NCI-H446 treated with DMSO at 0.1 percent for 48 hours (cell line): ENCODE measurements around the gene CASTOR2.
"Not testable (repeated sequence)": the region's sequence is repeated elsewhere in the genome, so short reads cannot be mapped to it uniquely, and the experiment has no call there.

Experiments
- DNase-seq: peaks from one replicate; lab custom pipeline; 2025; lab: John Stamatoyannopoulos, UW

The CASTOR2 gene

GRCh38 chr7:74964511-74965119 is at the start of gene CASTOR2:
TSS of gene CASTOR2 (plus strand) at chr7:74964705. CDS start at chr7:74964986, 281 bp downstream.
- DNase-seq = peak; percentile 4

- not testable (repeated sequence) for DNase-seq
These were observed 42.1 kb upstream of the CASTOR2 start for GRCh38 chr7:74922321-74922890.

GRCh38 chr7:74923644-74924043 is 40.9 kb upstream of the CASTOR2 start:
- not testable (repeated sequence) for DNase-seq

GRCh38 chr7:74926968-74927367 is 37.5 kb upstream of the CASTOR2 start:
- not testable (repeated sequence) for DNase-seq

- DNase-seq = not testable (repeated sequence)
These were observed 32.8 kb upstream of the CASTOR2 start for GRCh38 chr7:74931563-74932328.

GRCh38 chr7:74939429-74939828 is 25.1 kb upstream of the CASTOR2 start:
- not testable (repeated sequence) for DNase-seq

- DNase-seq = not testable (repeated sequence)
These were observed 23.0 kb upstream of the CASTOR2 start for GRCh38 chr7:74941302-74942069.

- not testable (repeated sequence) for DNase-seq
These were observed 20.6 kb upstream of the CASTOR2 start for GRCh38 chr7:74943923-74944322.

- DNase-seq = not testable (repeated sequence)
These were observed 16.8 kb upstream of the CASTOR2 start for GRCh38 chr7:74947741-74948140.

GRCh38 chr7:74953774-74954173 is 10.7 kb upstream of the CASTOR2 start:
- not testable (repeated sequence) for DNase-seq

GRCh38 chr7:74958328-74958727 is 6.2 kb upstream of the CASTOR2 start:
- not testable (repeated sequence) for DNase-seq

GRCh38 chr7:74963704-74964510 is 598 bp upstream of the CASTOR2 start:
- DNase-seq = not testable (repeated sequence)

- not testable (repeated sequence) for DNase-seq
These were observed 1.8 kb downstream of the CASTOR2 start for GRCh38 chr7:74966208-74966854.

- not testable (repeated sequence) for DNase-seq
These were observed 2.4 kb downstream of the CASTOR2 start for GRCh38 chr7:74966909-74967308.

- not testable (repeated sequence) for DNase-seq
These were observed 6.9 kb downstream of the CASTOR2 start for GRCh38 chr7:74971431-74971830.

GRCh38 chr7:74972377-74972776 is 7.9 kb downstream of the CASTOR2 start:
- not testable (repeated sequence) for DNase-seq

- not testable (repeated sequence) for DNase-seq
These were observed 11.5 kb downstream of the CASTOR2 start for GRCh38 chr7:74975959-74976358.

GRCh38 chr7:74977523-74977922 is 13.0 kb downstream of the CASTOR2 start:
- not testable (repeated sequence) for DNase-seq

GRCh38 chr7:74988436-74988835 is 23.9 kb downstream of the CASTOR2 start:
- not testable (repeated sequence) for DNase-seq

- no peak for DNase-seq
These were observed 28.6 kb downstream of the CASTOR2 start for GRCh38 chr7:74993121-74993520.
